NOMO-1 (cell line): ENCODE measurements around the gene PDE8A.
"Not testable (repeated sequence)": the region's sequence is repeated elsewhere in the genome, so short reads cannot be mapped to it uniquely, and the experiment has no call there.

Experiments used
- DNase-seq, 2 experiments: peaks; one replicate each; lab custom pipeline; 2025; ENCODE audit not compliant: unreplicated experiment in 2 of 2; lab: John Stamatoyannopoulos, UW

The PDE8A gene

DNA sequence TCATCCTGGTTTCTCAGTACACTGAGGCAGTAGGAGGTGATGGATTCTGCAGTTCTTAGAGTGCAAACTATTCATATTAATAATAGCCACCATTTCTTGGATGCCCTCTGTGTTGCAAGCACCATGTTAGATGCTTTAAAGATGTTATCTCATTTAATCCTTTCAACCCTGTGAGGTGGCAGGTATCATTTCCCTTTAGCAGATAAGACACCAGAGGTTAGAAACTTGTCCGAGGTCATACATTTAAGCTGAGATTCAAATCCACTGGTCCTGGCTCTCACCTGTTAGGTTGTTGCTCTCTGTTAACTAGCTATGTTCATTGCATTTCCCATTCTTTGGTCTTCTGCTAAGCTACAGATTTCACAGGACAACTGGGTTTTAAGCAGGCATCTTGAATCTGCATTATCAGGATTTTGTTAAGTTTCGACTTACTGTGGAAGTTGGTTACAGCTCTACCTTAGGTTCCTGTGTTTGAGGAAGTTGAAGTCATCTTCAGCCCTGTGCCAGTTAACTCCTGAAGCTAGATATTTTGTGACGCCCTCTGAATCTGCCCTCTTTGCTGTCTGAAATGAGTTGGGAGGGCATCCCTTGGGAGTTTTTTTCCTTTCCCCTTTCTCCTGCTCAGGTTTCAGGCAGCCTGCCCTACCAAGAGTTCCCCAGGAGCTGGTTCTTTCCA is 6.4 kb downstream of the PDE8A start:
- DNase-seq: peak in 1 of 2 experiments; percentile 39

DNA sequence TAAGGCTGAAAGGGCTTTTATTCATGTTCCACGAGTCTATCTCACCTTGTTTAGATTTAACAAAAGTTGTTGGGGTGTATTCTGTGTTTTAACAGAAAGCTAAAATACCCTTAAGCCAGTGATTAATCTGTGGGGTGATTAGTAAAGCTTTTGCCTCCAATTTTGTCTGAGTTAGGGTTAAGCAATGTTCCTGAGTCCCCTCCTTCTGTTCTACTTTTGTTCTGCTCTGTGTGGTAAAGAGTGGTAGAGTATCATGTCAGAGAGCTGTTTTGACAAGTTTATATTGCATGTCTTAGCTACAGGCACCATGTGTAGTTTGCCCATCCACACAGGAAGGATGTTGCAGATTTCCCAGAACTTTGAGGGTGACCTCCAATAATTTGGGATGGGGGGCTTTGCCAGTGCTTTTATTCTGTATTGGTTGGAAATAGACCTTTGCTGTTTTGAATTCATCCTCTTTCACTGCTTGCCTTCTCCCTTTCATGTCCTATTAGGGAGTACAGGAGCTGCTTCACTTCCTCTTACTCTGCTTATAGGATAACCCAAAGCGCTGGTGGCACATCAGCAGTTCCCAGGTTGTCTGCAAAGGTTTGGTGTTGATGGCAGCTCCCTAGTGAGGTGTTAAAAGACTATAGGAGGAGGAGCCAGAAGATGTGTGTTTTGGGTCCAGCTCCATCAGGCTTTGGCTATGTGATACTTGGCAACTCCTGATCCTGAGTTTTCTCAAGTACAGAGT is 7.4 kb downstream of the PDE8A start:
- no peak for DNase-seq

- no peak for DNase-seq
Measured at GRCh38 chr15:84990507-84990906, 8.9 kb downstream of the PDE8A start.

GRCh38 chr15:84991014-84991712 is 9.5 kb downstream of the PDE8A start:
- no peak for DNase-seq

GRCh38 chr15:84992157-84992944 is 10.7 kb downstream of the PDE8A start:
- peak in 1 of 2 experiments; percentile 14 for DNase-seq

- DNase-seq: no peak
Measured at GRCh38 chr15:84996055-84996454, 14.4 kb downstream of the PDE8A start.

DNA sequence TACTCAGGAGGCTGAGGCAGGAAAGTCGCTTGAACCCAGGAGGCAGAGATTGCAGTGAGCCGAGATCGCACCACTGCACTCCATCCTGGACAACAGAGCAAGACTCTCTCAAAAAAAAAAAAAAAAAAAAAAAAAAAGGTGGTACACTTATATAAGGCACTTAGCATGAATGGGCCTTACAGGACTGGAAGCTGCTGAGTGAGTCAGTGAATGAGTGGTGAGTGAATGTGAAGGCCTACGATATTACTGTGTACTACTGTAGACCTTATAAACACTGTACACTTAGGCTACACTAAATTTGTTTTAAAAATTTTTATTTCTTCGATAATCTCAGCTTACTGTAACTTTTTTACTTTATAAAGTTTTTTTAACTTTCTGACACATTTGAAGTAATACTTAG is 15.1 kb downstream of the PDE8A start:
- not testable (repeated sequence) for DNase-seq

- not testable (repeated sequence) for DNase-seq
Measured at GRCh38 chr15:84997214-84997613, 15.6 kb downstream of the PDE8A start.

DNA sequence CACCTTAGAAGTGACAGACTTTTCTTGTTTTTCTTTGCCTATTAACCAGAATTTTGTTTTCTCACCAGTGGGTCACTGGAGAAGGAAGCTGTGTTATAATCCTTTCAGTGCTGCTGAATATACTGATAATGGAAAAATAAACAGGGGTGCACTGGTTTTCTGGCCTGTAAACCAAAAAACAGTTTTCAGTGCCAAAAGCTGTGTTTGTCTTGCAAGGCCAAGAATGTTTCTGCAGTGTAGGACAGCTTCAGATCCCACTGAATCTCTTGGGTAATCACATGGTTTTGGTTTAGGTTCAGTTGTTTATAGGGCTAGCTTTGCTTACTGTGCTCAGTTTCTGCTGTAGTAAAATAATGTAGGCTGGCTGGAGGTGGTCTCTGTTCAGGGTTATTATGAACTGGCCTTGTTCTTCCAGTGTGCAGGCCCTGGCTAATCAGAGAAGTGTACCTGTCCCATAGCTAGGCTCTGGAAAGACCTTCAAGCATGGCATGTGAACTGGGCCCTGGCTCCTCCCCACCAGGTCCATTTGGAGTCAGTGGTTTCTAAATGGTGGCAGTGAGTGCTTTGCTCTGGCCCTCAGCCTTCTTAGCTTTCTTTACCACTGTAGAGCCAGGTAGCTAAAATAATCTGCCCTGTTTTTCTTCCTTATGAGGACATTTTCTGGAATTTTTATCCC is 18.7 kb downstream of the PDE8A start:
- DNase-seq: no peak

DNA sequence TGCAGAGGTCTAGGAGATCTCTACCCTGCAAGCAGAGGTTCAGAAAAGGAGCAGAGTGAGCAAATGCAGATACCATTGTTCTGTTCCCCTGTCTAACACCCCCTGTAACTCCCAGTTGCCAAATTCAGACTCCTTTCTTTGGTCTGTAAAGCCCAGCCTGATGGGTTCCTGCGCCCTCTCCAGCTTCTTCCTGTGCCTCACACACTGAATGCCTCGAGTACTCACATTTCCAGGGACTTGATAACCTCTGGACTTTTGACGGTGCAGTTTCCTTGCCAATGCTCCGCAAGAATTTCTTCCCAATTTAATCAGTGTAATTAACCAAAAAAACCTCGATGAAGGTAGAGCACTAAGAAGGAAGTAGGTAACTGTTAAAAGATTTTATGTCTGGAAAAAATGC is 19.3 kb downstream of the PDE8A start:
- no peak for DNase-seq

GRCh38 chr15:85002517-85002916 is 20.9 kb downstream of the PDE8A start:
- DNase-seq: no peak

DNA sequence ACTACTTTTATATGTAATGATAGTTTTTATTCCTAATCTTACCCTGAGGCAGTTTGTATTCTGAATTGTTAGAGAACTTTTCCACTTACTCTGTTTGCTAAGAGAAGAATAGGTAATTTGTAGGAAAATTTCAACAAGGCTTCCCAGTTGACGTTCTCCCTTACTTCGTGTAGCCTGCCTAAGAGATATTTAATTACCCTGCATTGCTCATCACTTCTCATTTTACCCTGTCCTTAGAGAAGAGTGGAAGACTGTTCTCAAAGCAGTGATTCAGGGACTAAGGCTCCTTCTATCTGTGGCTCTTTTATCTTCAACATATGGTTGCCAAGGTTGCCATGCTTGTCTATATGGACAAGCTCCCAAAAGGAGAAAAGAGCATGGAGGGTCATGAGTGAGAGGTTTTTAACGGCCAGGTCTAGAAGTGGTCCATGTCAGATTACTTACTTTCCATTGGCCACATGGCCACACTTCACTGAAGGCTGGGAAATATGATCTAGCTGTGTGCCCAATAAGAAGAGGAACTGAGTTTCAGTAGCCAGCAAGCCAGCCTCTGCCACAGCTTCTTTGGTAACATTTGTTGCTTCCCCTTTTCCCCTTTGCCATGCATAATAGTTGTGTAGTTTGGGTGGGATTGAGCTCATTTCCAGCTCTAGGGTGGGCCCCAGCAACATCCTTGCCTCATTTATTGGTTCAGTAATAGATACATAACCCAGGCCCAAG is 22.1 kb downstream of the PDE8A start:
- DNase-seq: peak; percentile 73 to 86

DNA sequence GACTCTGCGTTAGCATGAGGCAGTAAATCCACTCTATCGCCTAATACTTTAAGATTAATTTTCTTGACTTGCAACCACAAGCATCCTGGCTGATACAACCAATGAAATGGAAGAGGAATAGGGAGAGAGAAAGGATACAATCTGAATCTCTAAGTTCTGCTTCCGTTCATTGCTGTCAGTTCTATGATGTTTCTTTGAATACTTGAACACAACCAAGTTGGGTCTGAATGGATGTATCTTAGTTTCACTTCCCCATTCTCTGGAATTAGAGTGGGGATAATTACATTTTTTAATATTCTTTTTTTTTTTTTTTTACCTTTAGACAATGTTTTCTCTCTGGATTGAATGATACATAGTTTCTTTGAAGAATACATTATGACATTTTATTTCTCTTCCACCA is 22.9 kb downstream of the PDE8A start:
- DNase-seq: peak in 1 of 2 experiments; percentile 84

GRCh38 chr15:85005319-85005718 is 23.7 kb downstream of the PDE8A start:
- DNase-seq: no peak

DNA sequence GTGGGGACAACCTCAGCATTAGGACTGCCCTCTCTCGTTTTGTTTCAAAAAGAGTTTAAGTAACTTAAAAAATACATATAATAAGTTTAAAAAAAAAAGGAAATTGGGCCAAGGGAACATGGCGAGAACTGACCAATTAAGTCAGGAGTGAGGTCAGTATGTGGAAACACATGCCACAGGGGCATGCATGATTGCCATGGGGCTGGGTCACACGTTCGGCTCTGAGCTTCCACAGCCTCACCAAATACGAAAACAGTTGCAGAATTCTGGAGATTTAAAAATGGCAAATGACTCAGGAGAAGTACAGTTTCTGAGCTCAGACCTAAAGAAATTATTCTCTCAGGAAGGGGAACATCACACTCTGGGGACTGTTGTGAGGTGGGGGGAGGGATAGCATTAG is 24.1 kb downstream of the PDE8A start:
- DNase-seq: peak in 1 of 2 experiments; percentile 52

- DNase-seq: no peak
Measured at GRCh38 chr15:85006201-85006600, 24.5 kb downstream of the PDE8A start.

DNA sequence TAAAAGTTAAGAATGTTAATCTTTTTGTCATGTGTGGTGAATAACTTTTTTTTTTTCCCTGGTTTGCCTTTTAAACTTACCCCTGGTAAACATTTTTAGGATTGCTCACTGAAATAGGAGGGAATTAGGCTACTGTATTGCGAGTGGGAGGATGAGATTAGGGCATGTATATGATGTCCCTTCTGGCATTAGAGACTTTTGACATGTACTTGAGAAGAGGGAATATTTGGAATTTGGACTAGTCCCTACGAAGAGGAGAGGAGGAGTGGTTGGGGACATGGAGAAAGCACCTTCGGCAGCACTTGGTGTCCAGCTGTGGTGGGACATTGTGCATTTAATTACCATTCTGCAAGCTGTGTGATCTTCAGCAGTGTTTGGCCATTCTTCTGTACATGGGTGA is 25.0 kb downstream of the PDE8A start:
- DNase-seq: no peak

DNA sequence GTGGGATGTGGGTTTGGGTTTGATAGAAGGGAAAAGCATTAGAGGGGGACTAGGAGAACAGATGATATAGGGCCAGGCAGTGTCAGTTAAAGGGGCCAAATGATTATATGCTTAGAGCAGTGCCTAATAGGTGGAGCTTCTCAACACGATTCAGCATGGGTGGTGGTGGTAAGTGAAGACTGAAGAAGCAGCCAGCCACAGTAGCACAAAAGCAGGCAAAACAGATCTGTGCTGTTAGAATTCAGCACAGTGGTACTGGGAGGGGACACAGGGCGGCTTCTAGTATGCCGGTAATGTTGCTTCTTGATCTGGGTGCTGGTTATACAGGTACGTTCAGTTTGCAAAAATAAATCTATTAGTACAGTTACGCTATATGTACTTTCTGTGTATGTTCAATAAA is 25.5 kb downstream of the PDE8A start:
- DNase-seq: no peak

- no peak for DNase-seq
Measured at GRCh38 chr15:85007741-85008397, 26.2 kb downstream of the PDE8A start.
